T-helper 1 cell treated with Interleukin-12 subunit alpha and Interleukin-12 subunit beta and Interleukin-4 antibody, amounts not matched to agents 30 ng/mL and 1 ng/mL, for 36 hours (primary cell): ENCODE results near the gene HNRNPA0. TPM values are rescaled to one million over a fixed set of nuclear protein-coding genes. Genes with fewer than 3 reads are reported as not detected.

Experiments used
- intact Hi-C: fragments of 100-400 bp; cut with micrococcal nuclease; formaldehyde crosslinking; loops from one replicate; pipeline ENCODE4 v1.15.1; 2024
- total RNA-seq: library from RNA; stranded (reverse); gene quantifications from 2 replicates; pipeline ENCODE4 v1.2.3, GENCODE V29; 2022

HNRNPA0 gene
- total RNA-seq, 1 donor from 2014 or later = 29.3 TPM

- intact Hi-C loops = no loop called here
Observed at GRCh38 chr5:137730336-137730735, 23.8 kb downstream of the HNRNPA0 start.

- intact Hi-C loops = no loop called here
Observed at GRCh38 chr5:137728048-137728447, 26.1 kb downstream of the HNRNPA0 start.

GRCh38 chr5:137727623-137728022 lies 26.5 kb downstream of the HNRNPA0 start:
- intact Hi-C loops = no loop called here

GRCh38 chr5:137724251-137724650 lies 29.9 kb downstream of the HNRNPA0 start:
- intact Hi-C loops = no loop called here

GRCh38 chr5:137718611-137719010 lies 35.6 kb downstream of the HNRNPA0 start:
- intact Hi-C loops = no loop called here

DNA sequence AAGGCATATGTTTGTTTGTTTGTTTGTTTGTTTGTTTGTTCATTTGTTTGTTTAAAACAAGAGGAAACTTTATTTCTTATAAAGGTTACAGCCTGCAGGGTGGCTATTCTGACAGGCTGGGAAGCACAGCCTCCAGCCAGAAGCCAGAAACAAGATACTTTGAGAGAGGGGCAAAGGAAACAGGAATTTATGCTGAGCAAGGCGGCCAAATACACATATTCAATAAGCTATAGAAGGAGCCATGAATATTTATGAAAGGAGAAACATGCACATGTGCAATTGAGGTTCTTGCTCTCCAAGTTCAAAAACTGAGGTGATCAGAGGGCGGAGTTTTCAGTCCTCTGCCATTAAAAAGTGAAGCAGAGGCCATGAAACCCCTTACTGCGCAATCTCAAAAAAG lies 37.8 kb downstream of the HNRNPA0 start:
- intact Hi-C loops = no loop called here

GRCh38 chr5:137715456-137715855 lies 38.7 kb downstream of the HNRNPA0 start:
- intact Hi-C loops = no loop called here

DNA sequence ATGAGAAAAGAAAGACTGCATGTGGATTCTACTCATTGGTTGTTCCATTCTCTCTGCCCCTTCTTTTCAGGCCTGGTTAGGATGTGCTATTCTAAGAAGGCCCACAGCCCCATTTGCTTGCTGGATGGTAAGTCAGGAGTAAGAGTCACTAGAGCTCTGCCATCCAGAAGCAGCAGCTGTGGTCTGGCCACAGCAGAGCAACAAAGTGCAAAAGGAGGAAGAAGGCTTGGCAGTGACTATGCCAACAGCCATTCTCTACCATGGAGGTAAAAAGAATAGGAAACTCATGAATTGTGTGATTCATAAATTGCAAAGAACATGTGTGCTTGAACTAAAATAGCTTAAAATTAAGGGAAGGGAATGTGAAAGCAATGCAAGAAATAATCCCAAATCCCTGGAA lies 39.2 kb downstream of the HNRNPA0 start:
- intact Hi-C loops = no loop called here

DNA sequence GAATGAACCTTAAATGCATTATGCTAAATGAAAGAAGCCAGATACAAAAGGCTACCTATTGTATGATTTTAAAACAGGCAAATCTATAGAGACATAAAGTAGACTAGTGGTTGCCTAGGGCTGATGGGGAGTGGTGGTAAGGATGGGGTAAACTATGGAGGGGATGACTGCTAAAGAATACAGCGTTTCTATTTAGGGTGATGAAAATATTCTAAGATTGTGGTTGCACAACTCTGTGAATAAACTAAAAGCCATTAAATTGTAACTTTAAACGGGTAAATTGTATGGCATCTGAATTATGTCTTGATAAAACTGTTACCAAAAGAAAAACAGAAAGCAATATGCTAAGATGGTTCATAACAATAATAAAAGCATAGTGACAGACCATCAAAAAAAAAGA lies 39.7 kb downstream of the HNRNPA0 start:
- intact Hi-C loops = no loop called here

DNA sequence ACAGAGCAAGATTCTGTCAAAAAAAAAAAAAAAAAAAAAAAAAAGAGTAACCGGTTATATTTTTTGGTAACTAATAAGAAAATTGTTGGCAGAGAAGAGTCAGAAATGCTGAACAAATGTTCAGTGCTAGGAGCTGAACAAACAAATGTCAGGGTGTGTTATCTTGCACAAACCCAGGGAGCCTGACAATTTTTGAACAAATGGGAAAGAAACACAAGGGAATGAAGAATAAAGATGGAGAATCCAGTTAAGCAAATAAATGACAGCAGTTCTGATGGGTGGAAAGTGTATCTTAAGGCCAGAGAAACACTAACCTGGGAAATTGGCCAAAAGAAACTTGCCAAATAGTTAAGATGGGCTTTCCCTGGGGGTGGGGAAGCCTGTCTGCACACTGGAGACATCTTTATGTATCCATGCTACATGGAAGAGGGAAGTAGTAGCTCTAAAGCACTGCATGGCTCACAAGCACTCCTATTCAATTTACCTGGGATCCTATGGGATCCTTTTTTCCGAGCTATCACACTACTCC lies 42.0 kb downstream of the HNRNPA0 start:
- intact Hi-C loops = no loop called here

DNA sequence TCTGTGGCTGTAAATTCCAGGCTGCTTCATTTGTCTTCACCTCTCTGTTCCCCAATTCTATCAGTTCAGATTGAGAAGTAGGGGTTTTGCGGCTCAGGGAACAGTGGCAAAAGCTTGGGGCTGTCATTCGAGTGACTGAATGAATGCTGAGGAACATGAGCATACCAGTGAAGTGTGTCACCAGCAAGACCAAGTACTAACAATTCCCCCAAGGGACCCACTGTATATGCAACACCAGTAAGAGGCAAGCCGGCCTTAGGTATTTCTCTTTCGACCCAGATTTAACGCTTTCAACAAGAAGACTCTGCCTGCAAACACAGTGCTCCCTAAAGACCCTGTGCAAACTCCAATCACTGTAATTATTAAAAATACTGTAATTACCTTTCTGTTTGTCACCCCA lies 44.1 kb downstream of the HNRNPA0 start:
- intact Hi-C loops = no loop called here

GRCh38 chr5:137708796-137709559 lies 45.2 kb downstream of the HNRNPA0 start:
- intact Hi-C loops = no loop called here

- intact Hi-C loops = no loop called here
Observed at GRCh38 chr5:137708062-137708461, 46.1 kb downstream of the HNRNPA0 start.

DNA sequence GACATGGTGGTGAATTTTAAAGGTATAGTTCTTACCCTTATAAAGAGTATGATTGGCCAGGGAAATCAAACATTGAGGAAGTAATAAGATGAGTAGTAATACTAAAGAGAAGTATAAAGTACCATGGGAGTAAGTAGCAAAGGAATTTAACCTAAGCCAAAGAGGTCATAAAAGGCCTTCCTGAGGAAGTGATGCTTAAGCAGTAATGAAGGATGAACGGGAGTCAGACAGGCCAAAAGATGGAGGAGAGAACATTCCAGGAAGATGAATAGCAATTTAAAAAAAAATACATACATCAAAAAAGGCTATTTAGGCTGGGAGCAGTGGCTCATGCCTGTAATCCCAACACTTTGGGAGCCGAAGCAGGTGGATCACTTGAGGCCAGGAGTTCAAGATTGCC lies 47.3 kb downstream of the HNRNPA0 start:
- intact Hi-C loops = no loop called here

DNA sequence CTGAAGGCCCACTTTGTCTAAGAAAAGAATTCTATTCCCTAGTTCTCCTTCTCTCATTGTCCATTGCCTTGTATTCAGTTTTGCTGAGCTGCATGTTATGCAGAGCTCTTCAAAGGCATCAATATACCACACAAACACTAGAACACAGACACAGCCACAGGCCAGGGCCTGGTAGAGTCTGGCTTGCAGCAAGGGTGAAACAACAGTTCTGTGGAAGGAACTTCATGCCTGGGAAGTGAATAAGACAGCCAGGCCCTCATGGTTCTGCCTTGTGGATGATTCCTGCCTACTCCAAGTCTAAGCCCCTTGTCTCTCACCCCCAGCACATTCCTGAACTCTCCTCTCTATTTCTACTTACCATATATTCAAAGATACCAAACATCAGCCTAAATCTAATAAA lies 49.1 kb downstream of the HNRNPA0 start:
- intact Hi-C loops = no loop called here

GRCh38 chr5:137703565-137703964 lies 50.6 kb downstream of the HNRNPA0 start:
- intact Hi-C loops = no loop called here

GRCh38 chr5:137700282-137700680 lies 53.9 kb downstream of the HNRNPA0 start:
- intact Hi-C loops = no loop called here

GRCh38 chr5:137699336-137700281 lies 54.6 kb downstream of the HNRNPA0 start:
- intact Hi-C loops = loop anchor here (5.0 kb wide), 1 partner anchor 53 kb away; the partner anchor contains the start of gene HNRNPA0

DNA sequence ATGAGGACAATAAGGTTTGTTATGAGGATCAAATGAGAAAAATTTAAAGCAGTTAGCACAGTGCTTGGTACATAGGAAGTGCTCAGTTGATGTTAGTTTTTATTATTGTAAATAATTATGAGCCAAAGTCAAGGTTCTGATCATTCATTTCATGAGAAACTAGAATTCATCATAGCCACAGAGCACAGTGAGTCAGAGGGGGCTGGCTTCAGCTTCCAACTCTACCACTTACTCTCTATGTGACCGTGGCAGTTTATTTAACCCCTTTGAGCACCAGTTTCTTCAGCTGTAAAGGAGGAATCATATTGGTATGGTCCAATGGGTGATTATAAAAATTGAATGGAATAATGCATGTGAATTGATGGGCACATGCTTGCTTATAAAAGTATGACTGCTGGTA lies 57.7 kb downstream of the HNRNPA0 start:
- intact Hi-C loops = loop anchor here (1.0 to 5.0 kb wide), 4 partner anchors 36 to 67 kb away; partner anchors contain the start of gene HNRNPA0

DNA sequence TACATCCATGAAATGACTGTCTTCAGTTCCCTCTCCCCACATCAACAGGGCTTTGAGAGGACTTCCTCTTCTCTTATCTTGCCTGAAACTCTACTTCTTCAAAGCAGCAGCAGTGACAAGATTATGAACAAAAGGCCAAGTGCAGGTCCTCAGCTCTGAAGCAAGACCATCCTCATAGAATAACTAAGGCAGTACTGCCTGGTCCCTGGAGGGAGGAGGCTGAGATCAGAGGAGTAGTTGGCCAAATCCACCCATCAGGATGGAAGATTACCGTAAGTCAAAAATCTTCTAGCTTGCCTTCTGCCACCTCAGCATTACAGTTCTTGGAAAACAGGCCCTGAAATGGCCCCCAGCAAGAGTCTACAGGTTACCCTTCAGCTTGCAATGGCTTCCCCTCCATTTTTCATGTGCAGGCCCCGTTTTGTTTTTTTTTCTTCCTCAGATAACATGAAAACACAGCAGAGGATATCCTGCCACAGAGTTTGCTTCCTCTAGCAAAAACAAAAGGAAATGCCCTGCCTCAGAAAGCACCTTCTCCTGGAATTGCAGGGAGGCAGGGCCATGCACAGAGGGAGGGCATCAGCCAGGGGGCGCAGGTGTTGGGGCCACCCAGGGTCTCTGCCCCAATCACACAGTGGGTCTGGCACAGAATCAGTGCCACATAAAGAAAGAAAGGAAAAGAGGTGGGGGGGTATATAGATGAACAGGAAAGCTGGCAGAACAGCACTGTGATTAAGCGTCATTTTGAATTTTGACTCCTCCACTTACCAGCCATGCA lies 58.3 kb downstream of the HNRNPA0 start:
- intact Hi-C loops = loop anchor here (1.0 to 5.0 kb wide), 4 partner anchors 36 to 67 kb away; partner anchors contain the start of gene HNRNPA0
